GM12878 (cell line): ENCODE results near the gene SRSF12. TPM values are rescaled to one million over a fixed set of nuclear protein-coding genes. Genes with fewer than 3 reads are reported as not detected.

Experiments used
- CREM ChIP-seq: IDR thresholded peaks from 2 replicates; pipeline ENCODE4 v1.6.1; 2014; ENCODE audit warnings: antibody characterized with exemption, low read depth
- NR2F1 ChIP-seq: fragments of 450-650 bp; conservative IDR thresholded peaks from 2 replicates; pipeline ENCODE4 v1.6.1; 2017; ENCODE audit warnings: mild to moderate bottlenecking
- STAT3 ChIP-seq: IDR thresholded peaks from 2 replicates; pipeline ENCODE4 v1.6.1; 2011; ENCODE audit warnings: low read depth, low read length, improper control_type of control experiment
- polyA plus RNA-seq, 11 experiments: library from polyadenylated mRNA; depleted of rRNA in 4 of 11; unstranded in 6 of 11; stranded (reverse) in 5 of 11; fragments of >200 nt; fragmentation: Nextera tagmentation in 4 of 11; fragmentation: Illumina TruSeq in 1 of 11; extraction: Ambion mirVana in 4 of 11; extraction: Trizol in 1 of 11; gene quantifications; 1 replicate in 1 of 11; 2 replicates in 10 of 11; pipeline versions ENCODE4 v1.2.1 to v1.2.3, GENCODE V29; 2011 to 2016; ENCODE audit warnings: inconsistent platforms in 2 of 11, missing spikeins in 2 of 11, low read depth in 1 of 11
- total RNA-seq, 4 experiments: library from RNA; depleted of rRNA in 3 of 4; stranded (reverse); fragments of >200 nt in 3 of 4; fragmentation: Illumina TruSeq in 1 of 4; extraction: Trizol in 1 of 4; gene quantifications; 2 replicates each; pipeline versions ENCODE4 v1.2.1 to v1.2.3, GENCODE V29; 2013 to 2021
- TF ChIP-seq, protein P1 (sequence below), 3 experiments: IDR thresholded peaks in 2 of 3; conservative IDR thresholded peaks in 1 of 3; 2 replicates each; pipeline ENCODE4 v1.5.1; 2011; ENCODE audit warnings: low read depth in 3 of 3, low read length in 3 of 3, mild to moderate bottlenecking in 3 of 3, control low read depth in 2 of 3, moderate library complexity in 2 of 3, inconsistent platforms in 1 of 3, mixed read lengths in 1 of 3; ENCODE audit not compliant: control insufficient read depth in 2 of 3, insufficient read depth in 1 of 3; ENCODE audit errors: extremely low read depth in 1 of 3
- TF ChIP-seq, protein P2 (sequence below): fragments of 450-650 bp; formaldehyde crosslinking; IDR thresholded peaks from 2 replicates; pipeline ENCODE4 v1.5.0; 2022; ENCODE audit warnings: mild to moderate bottlenecking, missing genetic modification characterization

SRSF12 gene
- total and polyA plus RNA-seq, 10 of the 15 experiments (the other 5 are each of a cell fraction or from before 2014, with no cell fraction given), result 0.03 to 0.23 TPM; not detected in 8

DNA sequence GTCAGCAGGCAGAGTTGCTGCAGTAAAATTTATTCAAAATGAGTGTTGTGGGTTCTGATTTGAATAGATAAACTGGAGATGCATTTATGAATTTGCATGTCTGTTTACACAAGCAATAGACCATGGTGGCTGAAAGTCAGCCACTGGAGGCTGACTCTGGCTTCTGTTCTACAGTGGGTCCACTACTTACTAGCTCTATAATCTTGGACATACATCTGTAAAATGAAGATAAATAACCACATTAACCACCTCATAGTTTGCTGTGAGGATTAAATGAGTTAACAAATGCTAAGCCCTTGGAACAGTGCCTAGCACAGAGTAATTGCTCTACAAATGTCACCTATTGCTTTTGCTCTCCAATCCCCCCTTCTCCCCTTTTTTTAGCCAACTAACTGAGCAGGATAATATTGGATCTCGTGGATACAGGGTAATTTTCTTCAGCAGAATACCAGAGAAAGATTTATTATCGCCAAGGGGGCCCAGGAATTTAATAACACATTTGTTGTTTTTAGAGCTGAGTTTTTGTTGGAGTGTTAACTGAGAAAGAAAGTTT, 26.6 kb upstream of the SRSF12 start (continued):
- TF ChIP-seq, protein P1, sequence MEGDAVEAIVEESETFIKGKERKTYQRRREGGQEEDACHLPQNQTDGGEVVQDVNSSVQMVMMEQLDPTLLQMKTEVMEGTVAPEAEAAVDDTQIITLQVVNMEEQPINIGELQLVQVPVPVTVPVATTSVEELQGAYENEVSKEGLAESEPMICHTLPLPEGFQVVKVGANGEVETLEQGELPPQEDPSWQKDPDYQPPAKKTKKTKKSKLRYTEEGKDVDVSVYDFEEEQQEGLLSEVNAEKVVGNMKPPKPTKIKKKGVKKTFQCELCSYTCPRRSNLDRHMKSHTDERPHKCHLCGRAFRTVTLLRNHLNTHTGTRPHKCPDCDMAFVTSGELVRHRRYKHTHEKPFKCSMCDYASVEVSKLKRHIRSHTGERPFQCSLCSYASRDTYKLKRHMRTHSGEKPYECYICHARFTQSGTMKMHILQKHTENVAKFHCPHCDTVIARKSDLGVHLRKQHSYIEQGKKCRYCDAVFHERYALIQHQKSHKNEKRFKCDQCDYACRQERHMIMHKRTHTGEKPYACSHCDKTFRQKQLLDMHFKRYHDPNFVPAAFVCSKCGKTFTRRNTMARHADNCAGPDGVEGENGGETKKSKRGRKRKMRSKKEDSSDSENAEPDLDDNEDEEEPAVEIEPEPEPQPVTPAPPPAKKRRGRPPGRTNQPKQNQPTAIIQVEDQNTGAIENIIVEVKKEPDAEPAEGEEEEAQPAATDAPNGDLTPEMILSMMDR (IDR thresholded peaks at IDR 0.05 in 2 of 3, conservative IDR thresholded peaks at IDR 0.05 in 1 of 3; ENCODE audit: control insufficient read depth in 2 of 3, extremely low read depth in 1 of 3, insufficient read depth in 1 of 3, low read depth in 3 of 3, low read length in 3 of 3), result no peak
- TF ChIP-seq, protein P2, sequence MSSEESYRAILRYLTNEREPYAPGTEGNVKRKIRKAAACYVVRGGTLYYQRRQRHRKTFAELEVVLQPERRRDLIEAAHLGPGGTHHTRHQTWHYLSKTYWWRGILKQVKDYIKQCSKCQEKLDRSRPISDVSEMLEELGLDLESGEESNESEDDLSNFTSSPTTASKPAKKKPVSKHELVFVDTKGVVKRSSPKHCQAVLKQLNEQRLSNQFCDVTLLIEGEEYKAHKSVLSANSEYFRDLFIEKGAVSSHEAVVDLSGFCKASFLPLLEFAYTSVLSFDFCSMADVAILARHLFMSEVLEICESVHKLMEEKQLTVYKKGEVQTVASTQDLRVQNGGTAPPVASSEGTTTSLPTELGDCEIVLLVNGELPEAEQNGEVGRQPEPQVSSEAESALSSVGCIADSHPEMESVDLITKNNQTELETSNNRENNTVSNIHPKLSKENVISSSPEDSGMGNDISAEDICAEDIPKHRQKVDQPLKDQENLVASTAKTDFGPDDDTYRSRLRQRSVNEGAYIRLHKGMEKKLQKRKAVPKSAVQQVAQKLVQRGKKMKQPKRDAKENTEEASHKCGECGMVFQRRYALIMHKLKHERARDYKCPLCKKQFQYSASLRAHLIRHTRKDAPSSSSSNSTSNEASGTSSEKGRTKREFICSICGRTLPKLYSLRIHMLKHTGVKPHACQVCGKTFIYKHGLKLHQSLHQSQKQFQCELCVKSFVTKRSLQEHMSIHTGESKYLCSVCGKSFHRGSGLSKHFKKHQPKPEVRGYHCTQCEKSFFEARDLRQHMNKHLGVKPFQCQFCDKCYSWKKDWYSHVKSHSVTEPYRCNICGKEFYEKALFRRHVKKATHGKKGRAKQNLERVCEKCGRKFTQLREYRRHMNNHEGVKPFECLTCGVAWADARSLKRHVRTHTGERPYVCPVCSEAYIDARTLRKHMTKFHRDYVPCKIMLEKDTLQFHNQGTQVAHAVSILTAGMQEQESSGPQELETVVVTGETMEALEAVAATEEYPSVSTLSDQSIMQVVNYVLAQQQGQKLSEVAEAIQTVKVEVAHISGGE (CRISPR knock-in tag), result no peak
- TF ChIP-seq CREM (0 out of 2 replicates have a peak, but pooled peaks have one; percentile 16), NR2F1 (no peak), STAT3 (no peak)
